Neural progenitor cell (in vitro differentiated cells): ENCODE measurements around the gene FAS.

ENCODE experiments used
- CTCF ChIP-seq: fragments of 200-600 bp; sonication (generic); IDR thresholded peaks from 2 replicates; pipeline ENCODE4 v1.5.1; 2017; ENCODE audit warnings: antibody characterized with exemption, mild to moderate bottlenecking
- EZH2 ChIP-seq: fragments of 200-600 bp; sonication (generic); IDR thresholded peaks from 2 replicates; pipeline ENCODE4 v1.6.1; 2017; ENCODE audit warnings: antibody characterized with exemption, mild to moderate bottlenecking, moderate library complexity
- EZH2phosphoT487 ChIP-seq: fragments of 200-600 bp; sonication (generic); IDR thresholded peaks from 2 replicates; pipeline ENCODE4 v1.6.1; 2017; ENCODE audit warnings: antibody characterized with exemption

GRCh38 chr10:88952647-88953111 lies 37.9 kb upstream of the FAS start, which contains the start of gene ACTA2:
- TF ChIP-seq EZH2phosphoT487 = no peak
- TF ChIP-seq CTCF = no peak
- TF ChIP-seq EZH2 = no peak
